NK-92 (cell line): ENCODE data around the gene LMLN.
"Not testable (repeated sequence)": the region's sequence is repeated elsewhere in the genome, so short reads cannot be mapped to it uniquely, and the experiment has no call there.

ENCODE experiments used
- DNase-seq: peaks from one replicate; lab custom pipeline; 2025; ENCODE audit not compliant: unreplicated experiment; lab: John Stamatoyannopoulos, UW

The LMLN gene

GRCh38 chr3:198026620-198027019, 66.6 kb downstream of the LMLN start:
- DNase-seq, result no peak

- no peak for DNase-seq
Observed at GRCh38 chr3:198027045-198027798, 67.2 kb downstream of the LMLN start.

- no peak for DNase-seq
Observed at GRCh38 chr3:198027799-198028390, 67.9 kb downstream of the LMLN start.

- no peak for DNase-seq
Observed at GRCh38 chr3:198028718-198029117, 68.7 kb downstream of the LMLN start.

- DNase-seq, result no peak
Observed at GRCh38 chr3:198030125-198030524, 70.1 kb downstream of the LMLN start.

- no peak for DNase-seq
Observed at GRCh38 chr3:198030726-198031125, 70.7 kb downstream of the LMLN start.

GRCh38 chr3:198032039-198032936, 72.3 kb downstream of the LMLN start:
- DNase-seq, result no peak

GRCh38 chr3:198043119-198043518, 83.1 kb downstream of the LMLN start:
- DNase-seq, result no peak

- no peak for DNase-seq
Observed at GRCh38 chr3:198046120-198046857, 86.3 kb downstream of the LMLN start.

GRCh38 chr3:198048445-198048844, 88.4 kb downstream of the LMLN start:
- DNase-seq, result no peak

- DNase-seq, result no peak
Observed at GRCh38 chr3:198051836-198052235, 91.8 kb downstream of the LMLN start.

- not testable (repeated sequence) for DNase-seq
Observed at GRCh38 chr3:198053462-198053861, 93.4 kb downstream of the LMLN start.

GRCh38 chr3:198061119-198062067, 101.4 kb downstream of the LMLN start:
- DNase-seq, result no peak

- DNase-seq, result no peak
Observed at GRCh38 chr3:198062068-198062465, 102.0 kb downstream of the LMLN start.

GRCh38 chr3:198064420-198064819, 104.4 kb downstream of the LMLN start:
- no peak for DNase-seq

- no peak for DNase-seq
Observed at GRCh38 chr3:198065897-198066296, 105.9 kb downstream of the LMLN start.

GRCh38 chr3:198067416-198067815, 107.4 kb downstream of the LMLN start:
- DNase-seq, result no peak

GRCh38 chr3:198070871-198071270, 110.9 kb downstream of the LMLN start:
- DNase-seq, result no peak

- peak; percentile 14 for DNase-seq
Observed at GRCh38 chr3:198071602-198072287, 111.7 kb downstream of the LMLN start.
